Measurements from ENCODE around the gene DDIT3. TPM values are rescaled to one million over a fixed set of nuclear protein-coding genes. Genes with fewer than 3 reads are reported as not detected.
"Not testable (repeated sequence)": the region's sequence is repeated elsewhere in the genome, so short reads cannot be mapped to it uniquely, and the experiment has no call there.

Gene DDIT3
- total and polyA plus RNA-seq, 2 experiments from 2014 or later = 14.7 to 36.6 TPM

GRCh38 chr12:57521525-57522010 is 1.3 kb upstream of the DDIT3 start:
- Histone ChIP-seq H3K4me3 (peak overlapping the region; percentile 93), H4K20me1 (ENCODE audit: insufficient read depth) (peaks cover 12% of the 10 kb centered on the region; the same call in 1 of the 2 replicates), H3F3A (ENCODE audit: insufficient read depth) (peaks cover 63% of the 10 kb centered on the region), H3K9me2 (ENCODE audit: insufficient read depth) (no peaks in the 10 kb centered on the region), H3K4me2 (ENCODE audit: unreplicated experiment) (peak overlapping the region; percentile 79), H3K27me3 (replicated peaks; ENCODE audit: insufficient read depth) (no peaks in the 10 kb centered on the region), H3K27ac (peak overlapping the region; percentile 97), H3K4me1 (ENCODE audit: insufficient read depth) (peaks cover 43% of the 10 kb centered on the region), H2AFZ (peak overlapping the region; percentile 71), H3K36me3 (ENCODE audit: low read depth) (peaks cover 24% of the 10 kb centered on the region), H3K79me2 (ENCODE audit: insufficient read depth) (peaks cover 68% of the 10 kb centered on the region), H3K9me3 (ENCODE audit: low read depth) (no peaks in the 10 kb centered on the region), H3K9ac (peak overlapping the region; percentile 88)
- TF ChIP-seq EZH2phosphoT487 (IDR thresholded peaks at IDR 0.05; ENCODE audit: insufficient read depth, low read depth) (no peak), EZH2 (IDR thresholded peaks at IDR 0.05; ENCODE audit: insufficient read depth, poor library complexity, severe bottlenecking) (no peak)
- DNase-seq = peak; percentile 56
- WGBS, 2 experiments (ENCODE audit: low coverage in 1 of 2, low lambda C conversion rate in 2 of 2, missing lambda C conversion rate in 2 of 2) = 34 to 39% methylated on average over 17 of the region's 17 CpGs
- in situ Hi-C loops (cut with MboI) = no loop called here

GRCh38 chr12:57519796-57520052 is 590 bp downstream of the DDIT3 start:
- H3K9me3 ChIP-seq (ENCODE audit: low read depth) = no peaks in the 10 kb centered on the region
- peak overlapping the region; percentile 84 for H3K4me3 ChIP-seq
- TF ChIP-seq EZH2 (IDR thresholded peaks at IDR 0.05; ENCODE audit: insufficient read depth, poor library complexity, severe bottlenecking) = no peak
- TF ChIP-seq EZH2phosphoT487 (IDR thresholded peaks at IDR 0.05; ENCODE audit: insufficient read depth, low read depth) = no peak
- peak overlapping the region; percentile 98 for H3K9ac ChIP-seq
- 1% methylated on average over 7 to 8 of the region's 8 CpGs for WGBS, 2 experiments (ENCODE audit: low coverage in 1 of 2, low lambda C conversion rate in 2 of 2, missing lambda C conversion rate in 2 of 2)
- peaks cover 12% of the 10 kb centered on the region; the same call in 1 of the 2 replicates for H4K20me1 ChIP-seq (ENCODE audit: insufficient read depth)
- H3K27ac ChIP-seq = peak overlapping the region; percentile 96
- peaks cover 42% of the 10 kb centered on the region for H3K36me3 ChIP-seq (ENCODE audit: low read depth)
- DNase-seq = no peak
- H3K27me3 ChIP-seq (replicated peaks; ENCODE audit: insufficient read depth) = no peaks in the 10 kb centered on the region
- H3F3A ChIP-seq (ENCODE audit: insufficient read depth) = peaks cover 81% of the 10 kb centered on the region
- in situ Hi-C loops (cut with MboI) = no loop called here
- peak overlapping the region; percentile 92 for H3K4me2 ChIP-seq (ENCODE audit: unreplicated experiment)
- H2AFZ ChIP-seq = no peak overlapping the region
- no peaks in the 10 kb centered on the region for H3K9me2 ChIP-seq (ENCODE audit: insufficient read depth)
- H3K79me2 ChIP-seq (ENCODE audit: insufficient read depth) = peaks cover 54% of the 10 kb centered on the region
- H3K4me1 ChIP-seq (ENCODE audit: insufficient read depth) = peaks cover 43% of the 10 kb centered on the region

- in situ Hi-C loops (cut with MboI) = no loop called here
- peak overlapping the region; percentile 96 for H3K27ac ChIP-seq
- peak; percentile 81 for DNase-seq
- peaks cover 81% of the 10 kb centered on the region for H3F3A ChIP-seq (ENCODE audit: insufficient read depth)
- peak overlapping the region; percentile 98 for H3K9ac ChIP-seq
- H3K4me3 ChIP-seq = peak overlapping the region; percentile 84
- H3K4me1 ChIP-seq (ENCODE audit: insufficient read depth) = peaks cover 37% of the 10 kb centered on the region
- H3K9me3 ChIP-seq (ENCODE audit: low read depth) = no peaks in the 10 kb centered on the region
- no peak overlapping the region for H2AFZ ChIP-seq
- H3K79me2 ChIP-seq (ENCODE audit: insufficient read depth) = peaks cover 48% of the 10 kb centered on the region
- WGBS, 2 experiments (ENCODE audit: low coverage in 1 of 2, low lambda C conversion rate in 2 of 2, missing lambda C conversion rate in 2 of 2) = 20 to 23% methylated on average over 7 of the region's 7 CpGs
- peaks cover 42% of the 10 kb centered on the region for H3K36me3 ChIP-seq (ENCODE audit: low read depth)
- H3K9me2 ChIP-seq (ENCODE audit: insufficient read depth) = no peaks in the 10 kb centered on the region
- peak overlapping the region; percentile 92 for H3K4me2 ChIP-seq (ENCODE audit: unreplicated experiment)
- no peak for TF ChIP-seq EZH2phosphoT487 (IDR thresholded peaks at IDR 0.05; ENCODE audit: insufficient read depth, low read depth)
- no peak for TF ChIP-seq EZH2 (IDR thresholded peaks at IDR 0.05; ENCODE audit: insufficient read depth, poor library complexity, severe bottlenecking)
- H4K20me1 ChIP-seq (ENCODE audit: insufficient read depth) = peaks cover 12% of the 10 kb centered on the region; the same call in 1 of the 2 replicates
- no peaks in the 10 kb centered on the region for H3K27me3 ChIP-seq (replicated peaks; ENCODE audit: insufficient read depth)
Measured at GRCh38 chr12:57518920-57519795, 1.2 kb downstream of the DDIT3 start.

GRCh38 chr12:57518176-57518919 is 2.0 kb downstream of the DDIT3 start:
- Histone ChIP-seq H3K4me3 (peak overlapping the region; percentile 84), H3K36me3 (ENCODE audit: low read depth) (peaks cover 47% of the 10 kb centered on the region), H2AFZ (no peak overlapping the region), H4K20me1 (ENCODE audit: insufficient read depth) (peaks cover 12% of the 10 kb centered on the region; the same call in 1 of the 2 replicates), H3K79me2 (ENCODE audit: insufficient read depth) (peaks cover 40% of the 10 kb centered on the region), H3K9me2 (ENCODE audit: insufficient read depth) (no peaks in the 10 kb centered on the region), H3K27me3 (replicated peaks; ENCODE audit: insufficient read depth) (no peaks in the 10 kb centered on the region), H3K9ac (peak overlapping the region; percentile 98), H3F3A (ENCODE audit: insufficient read depth) (peaks cover 80% of the 10 kb centered on the region), H3K4me1 (ENCODE audit: insufficient read depth) (peaks cover 35% of the 10 kb centered on the region), H3K27ac (peak overlapping the region; percentile 96), H3K9me3 (ENCODE audit: low read depth) (no peaks in the 10 kb centered on the region), H3K4me2 (ENCODE audit: unreplicated experiment) (peak overlapping the region; percentile 92)
- in situ Hi-C loops (cut with MboI) = no loop called here
- TF ChIP-seq EZH2 (IDR thresholded peaks at IDR 0.05; ENCODE audit: insufficient read depth, poor library complexity, severe bottlenecking) = no peak
- TF ChIP-seq EZH2phosphoT487 (IDR thresholded peaks at IDR 0.05; ENCODE audit: insufficient read depth, low read depth) = no peak
- WGBS, 2 experiments (ENCODE audit: low coverage in 1 of 2, low lambda C conversion rate in 2 of 2, missing lambda C conversion rate in 2 of 2) = 62 to 68% methylated on average over 8 of the region's 8 CpGs
- DNase-seq = peak; percentile 52

- in situ Hi-C loops (cut with MboI) = not testable (repeated sequence)
- peak overlapping the region; percentile 98 for H3K9ac ChIP-seq
Measured at GRCh38 chr12:57517718-57518117, 2.6 kb downstream of the DDIT3 start.

More at GRCh38 chr12:57517718-57518117, 2.6 kb downstream of the DDIT3 start:
- not testable (repeated sequence) for DNase-seq; H3K27me3 ChIP-seq (replicated peaks; ENCODE audit: insufficient read depth); H3K9me2 ChIP-seq (ENCODE audit: insufficient read depth); H2AFZ ChIP-seq; H3K9me3 ChIP-seq (ENCODE audit: low read depth)
- peak overlapping the region; percentile 92 for H3K4me2 ChIP-seq (ENCODE audit: unreplicated experiment)
- H3K79me2 ChIP-seq (ENCODE audit: insufficient read depth) = peaks cover 38% of the 10 kb centered on the region
- WGBS, 2 experiments (ENCODE audit: low coverage in 1 of 2, low lambda C conversion rate in 2 of 2, missing lambda C conversion rate in 2 of 2) = 55 to 56% methylated on average over 10 of the region's 10 CpGs
- H4K20me1 ChIP-seq (ENCODE audit: insufficient read depth) = peaks cover 12% of the 10 kb centered on the region; the same call in 1 of the 2 replicates
- peaks cover 50% of the 10 kb centered on the region for H3K36me3 ChIP-seq (ENCODE audit: low read depth)
- peak overlapping the region; percentile 96 for H3K27ac ChIP-seq
- H3F3A ChIP-seq (ENCODE audit: insufficient read depth) = peaks cover 84% of the 10 kb centered on the region
- peaks cover 35% of the 10 kb centered on the region for H3K4me1 ChIP-seq (ENCODE audit: insufficient read depth)
- peak overlapping the region; percentile 84 for H3K4me3 ChIP-seq

All from GM23248 (cell line).